Stimulated activated CD8-positive, alpha-beta memory T cell treated with anti-CD3 and anti-CD28 coated beads, Interleukin-2, amount 100 ng/mL, for 1 hour (primary cell): Measurements from ENCODE around the gene NCAM2.
"Not testable (repeated sequence)": the region's sequence is repeated elsewhere in the genome, so short reads cannot be mapped to it uniquely, and the experiment has no call there.

Experiments used
- DNase-seq, 2 donors: peaks; one replicate each; pipeline ENCODE4 v3.0.0-alpha.2; 2020; ENCODE audit warnings: low read depth in 2 of 2

The NCAM2 gene

DNA sequence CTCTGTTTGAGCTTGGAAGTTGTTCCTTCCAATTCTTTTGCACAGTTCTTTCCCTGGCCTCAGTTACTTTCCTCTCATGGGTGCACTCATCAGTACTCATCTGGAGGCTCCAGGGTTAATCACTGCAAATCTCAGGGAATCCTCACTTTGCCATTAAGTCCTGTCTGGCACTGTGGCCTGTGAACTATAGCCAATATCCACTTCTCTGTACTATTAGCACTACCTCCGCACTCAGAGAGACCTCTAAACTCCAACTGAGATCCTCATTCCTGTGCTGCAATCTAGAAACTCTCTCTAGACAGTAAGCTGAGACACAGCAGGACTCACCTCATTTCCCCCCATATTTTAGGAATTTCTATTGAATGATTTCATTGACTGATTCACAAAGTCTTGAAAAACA is 311.3 kb downstream of the NCAM2 start:
- no peak for DNase-seq

DNA sequence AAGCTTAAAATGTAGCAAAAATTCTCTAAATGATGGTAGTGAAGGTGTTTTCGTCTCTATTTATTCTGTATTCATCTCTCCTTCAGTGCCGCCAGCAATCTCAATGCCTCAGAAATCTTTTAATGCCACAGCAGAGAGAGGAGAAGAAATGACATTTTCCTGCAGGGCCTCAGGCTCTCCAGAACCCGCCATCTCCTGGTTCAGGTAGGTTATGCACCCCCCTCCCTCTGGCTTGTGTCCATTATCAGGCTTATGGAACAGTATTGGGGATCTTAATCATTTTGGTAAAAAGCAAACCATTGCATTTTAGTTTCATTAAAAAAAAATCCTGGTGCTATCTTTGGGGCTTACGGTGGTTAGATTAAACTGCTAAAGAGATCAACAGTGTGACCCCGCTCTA is 326.1 kb downstream of the NCAM2 start:
- no peak for DNase-seq

DNA sequence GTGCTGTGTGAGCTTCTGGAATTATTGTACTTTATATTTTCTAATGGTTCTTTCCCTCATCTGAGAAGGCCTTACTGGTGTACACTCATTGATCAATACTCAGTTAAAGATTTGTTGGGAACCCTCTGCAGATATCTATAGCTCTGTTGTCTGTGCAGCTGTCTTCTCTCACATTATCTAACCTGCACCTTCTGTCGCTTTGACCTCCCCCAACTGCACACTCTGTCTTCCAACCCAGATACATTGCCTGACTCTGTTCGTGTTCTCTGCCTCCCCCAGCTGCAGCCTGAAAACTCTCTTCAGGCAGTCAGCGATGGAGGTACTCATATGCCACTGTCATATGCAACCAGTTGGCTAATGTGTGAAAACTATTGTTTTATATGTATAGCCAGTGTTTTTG is 334.3 kb downstream of the NCAM2 start:
- DNase-seq: no peak

DNA sequence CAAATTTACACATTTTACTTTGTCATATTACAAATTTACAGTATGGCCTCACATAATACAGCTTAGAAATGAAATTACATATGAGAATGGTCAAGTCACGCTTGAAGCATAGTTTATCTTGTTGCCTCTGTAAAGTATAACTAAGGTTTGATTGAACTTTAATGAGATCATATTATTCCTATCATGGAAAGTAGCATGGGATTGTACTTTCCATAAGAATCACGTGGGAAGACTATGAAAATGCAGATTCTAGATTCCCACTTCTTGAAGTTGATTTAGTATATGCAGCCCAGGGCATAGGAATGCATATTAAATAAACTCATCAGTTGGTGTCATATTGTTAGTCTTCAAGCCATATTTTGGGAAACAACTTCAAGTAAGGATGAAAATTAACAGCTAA is 342.8 kb downstream of the NCAM2 start:
- DNase-seq: no peak

DNA sequence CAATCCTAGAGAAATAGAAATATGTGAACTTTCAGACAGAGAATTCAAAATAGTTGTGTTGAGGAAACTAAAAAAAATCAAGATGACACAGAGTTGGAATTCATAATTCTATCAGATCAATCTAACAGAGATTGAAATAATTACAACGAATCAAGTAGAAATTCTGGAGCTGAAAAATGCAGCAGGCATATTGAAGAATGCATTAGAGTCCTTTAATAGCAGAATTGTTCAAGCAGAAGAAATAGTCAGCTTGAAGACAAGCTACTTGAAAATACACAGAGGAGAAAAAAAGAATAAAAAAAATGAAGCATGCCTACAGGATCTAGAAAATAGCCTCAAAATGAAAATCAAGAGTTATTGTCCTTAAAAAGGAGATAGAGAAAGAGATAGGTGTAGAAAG is 347.1 kb downstream of the NCAM2 start:
- no peak for DNase-seq

DNA sequence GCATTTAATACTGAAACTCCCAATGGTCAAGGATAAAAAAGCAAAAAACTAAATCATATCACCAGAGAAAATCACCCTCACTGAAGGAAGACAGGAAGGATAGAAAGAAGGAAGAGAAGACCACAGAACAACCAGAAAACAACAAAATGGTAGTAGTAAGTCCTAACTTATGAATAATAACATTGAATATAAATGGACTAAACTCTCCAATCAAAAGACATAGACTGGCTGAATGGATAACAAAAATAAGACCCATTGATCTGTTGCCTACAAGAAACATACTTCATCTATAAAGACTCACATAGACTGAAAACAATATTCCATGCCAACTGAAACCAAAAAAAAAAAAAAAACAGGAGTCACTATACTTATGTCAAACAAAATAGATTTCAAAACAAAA is 347.7 kb downstream of the NCAM2 start:
- DNase-seq: no peak

DNA sequence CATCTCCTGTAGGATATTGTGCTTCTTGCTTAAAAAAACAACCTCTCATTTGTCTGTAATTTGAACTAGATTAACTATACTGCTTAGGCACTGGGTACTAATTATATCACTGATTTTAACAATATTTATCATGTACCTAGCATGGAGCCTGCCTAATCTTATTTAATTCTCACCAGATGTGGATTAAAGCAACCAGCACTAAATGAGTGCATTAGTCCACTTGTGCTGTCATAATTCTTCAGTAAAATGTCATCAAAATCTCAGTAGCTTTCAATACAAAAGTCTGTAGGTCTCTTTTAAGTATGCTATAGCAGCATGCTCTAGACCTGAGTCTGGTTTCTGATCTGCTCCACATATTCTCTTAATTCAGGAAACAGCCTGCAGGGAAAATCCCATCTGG is 368.1 kb downstream of the NCAM2 start:
- no peak for DNase-seq

DNA sequence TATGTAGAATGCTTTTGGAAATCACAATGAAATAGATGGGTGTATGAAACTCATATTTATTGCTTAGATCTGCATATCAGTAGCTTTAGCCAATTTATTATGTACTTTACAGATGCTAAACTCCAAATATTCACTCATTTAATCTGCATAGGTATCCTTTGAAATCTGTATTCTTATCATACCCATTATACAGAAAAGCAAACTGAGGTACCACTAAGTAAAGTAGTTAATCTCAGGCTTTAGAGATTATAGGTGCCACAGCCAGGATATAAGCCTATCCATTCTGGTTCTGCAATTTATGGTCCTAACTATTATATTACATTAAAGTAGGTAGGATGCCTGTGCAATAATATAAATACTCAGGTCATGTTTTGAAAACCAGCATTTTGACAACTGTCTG is 369.4 kb downstream of the NCAM2 start:
- DNase-seq: no peak

DNA sequence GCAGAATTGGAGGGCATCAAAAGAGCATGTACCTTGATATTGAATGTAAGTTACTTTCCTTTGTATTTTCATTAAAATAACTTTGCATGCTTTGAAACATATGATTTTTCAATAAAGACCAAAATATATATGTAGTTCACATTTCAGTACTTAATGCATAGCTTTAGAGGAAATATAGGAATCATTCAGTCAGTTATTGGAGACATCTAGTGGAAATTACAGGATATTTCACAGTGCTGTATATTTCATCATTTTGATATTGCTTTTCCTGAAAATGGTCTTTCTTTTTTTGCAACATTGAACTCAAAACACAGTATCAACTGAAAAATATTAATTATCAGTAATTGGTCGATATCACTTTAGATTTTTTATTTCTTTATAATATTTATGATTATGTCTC is 375.8 kb downstream of the NCAM2 start:
- DNase-seq: no peak

DNA sequence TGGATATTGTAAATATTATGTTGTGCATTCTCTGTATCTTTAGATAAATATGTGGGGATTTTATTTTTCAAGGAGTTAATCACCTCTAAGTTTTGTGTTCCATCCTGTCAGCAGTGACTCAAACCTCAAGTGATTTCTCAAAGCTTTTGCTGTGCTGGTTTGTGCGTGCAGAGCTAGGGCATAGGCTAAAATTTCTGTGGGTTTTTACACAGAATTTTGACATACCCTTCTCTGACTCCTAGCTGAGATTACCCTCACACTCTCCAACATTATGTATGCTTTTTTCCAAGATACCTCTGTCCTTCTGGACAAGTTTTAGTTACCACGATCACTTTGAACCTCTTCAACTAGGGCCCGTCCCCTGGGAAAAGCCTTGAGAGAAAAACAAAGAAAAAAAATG is 384.9 kb downstream of the NCAM2 start:
- no peak for DNase-seq

DNA sequence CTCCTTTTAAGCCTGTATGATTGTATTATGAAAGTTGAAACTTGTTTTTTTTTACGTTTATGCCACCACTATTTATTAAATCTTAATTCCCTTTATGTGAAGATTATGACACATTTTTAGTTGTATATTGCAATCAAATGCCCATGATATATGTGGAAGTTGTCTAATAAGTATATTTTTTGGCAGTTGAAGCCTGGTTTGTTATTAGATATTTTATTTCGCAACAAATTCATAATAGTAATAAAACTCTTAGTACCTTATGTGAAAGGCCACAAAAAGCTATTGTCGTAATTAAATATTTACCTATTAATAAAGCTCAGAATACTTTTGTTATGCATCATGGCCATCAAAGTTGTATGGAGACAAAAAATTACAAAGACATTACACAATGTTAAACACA is 386.8 kb downstream of the NCAM2 start:
- DNase-seq: no peak

DNA sequence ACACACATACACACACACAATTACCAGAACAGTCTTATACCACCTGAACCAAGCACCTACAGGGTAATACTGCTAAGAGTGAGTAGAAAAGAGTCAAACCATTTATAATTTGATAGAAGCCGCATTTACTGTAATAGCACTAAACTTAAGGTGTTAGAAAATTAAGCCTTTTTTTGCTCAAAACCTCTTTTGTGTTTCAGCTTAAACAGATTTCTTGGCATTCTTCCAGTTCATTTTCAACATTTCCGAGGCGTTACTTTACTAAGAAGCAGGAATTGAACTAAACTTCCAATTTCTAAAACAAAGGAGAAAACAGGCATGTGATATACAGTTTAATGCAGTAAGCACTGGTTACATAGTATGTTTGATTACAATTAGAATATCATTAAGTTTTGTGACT is 387.2 kb downstream of the NCAM2 start:
- DNase-seq: no peak

DNA sequence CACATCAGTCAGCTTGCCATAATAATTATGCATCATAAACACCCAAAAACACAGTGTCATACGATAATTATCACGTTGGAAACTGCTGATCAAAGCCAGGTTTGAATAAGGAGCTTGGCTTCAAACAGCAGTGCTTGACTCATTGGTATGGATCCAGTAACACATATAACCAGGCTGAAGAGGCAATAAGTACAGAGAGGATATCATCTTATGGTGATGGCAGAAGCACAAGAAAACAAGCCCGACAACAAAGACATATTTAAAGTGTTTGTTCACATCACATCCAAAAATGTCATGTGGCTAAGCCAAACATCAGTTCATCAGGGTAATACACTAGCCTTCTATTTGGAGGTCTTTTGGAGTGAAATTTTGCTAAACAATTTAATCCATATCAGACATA is 389.7 kb downstream of the NCAM2 start:
- no peak for DNase-seq

DNA sequence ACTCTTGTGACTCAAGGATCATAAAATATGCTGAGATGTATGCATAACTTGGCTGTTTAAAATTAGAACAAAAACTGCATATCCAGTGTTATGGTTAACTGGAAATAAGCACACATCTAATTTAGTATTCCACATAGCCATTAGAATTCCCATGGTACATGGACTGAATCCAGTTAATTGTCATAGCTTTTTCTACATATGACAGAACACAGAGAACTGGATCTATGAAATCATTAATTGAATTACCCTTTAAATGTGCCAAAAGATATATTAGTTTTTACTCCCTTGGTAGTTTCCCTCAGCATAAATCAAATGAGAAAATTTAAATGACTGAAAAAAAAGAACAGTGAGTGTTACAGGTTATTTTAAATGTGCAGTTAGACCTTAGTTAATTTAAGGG is 395.9 kb downstream of the NCAM2 start:
- DNase-seq: no peak

DNA sequence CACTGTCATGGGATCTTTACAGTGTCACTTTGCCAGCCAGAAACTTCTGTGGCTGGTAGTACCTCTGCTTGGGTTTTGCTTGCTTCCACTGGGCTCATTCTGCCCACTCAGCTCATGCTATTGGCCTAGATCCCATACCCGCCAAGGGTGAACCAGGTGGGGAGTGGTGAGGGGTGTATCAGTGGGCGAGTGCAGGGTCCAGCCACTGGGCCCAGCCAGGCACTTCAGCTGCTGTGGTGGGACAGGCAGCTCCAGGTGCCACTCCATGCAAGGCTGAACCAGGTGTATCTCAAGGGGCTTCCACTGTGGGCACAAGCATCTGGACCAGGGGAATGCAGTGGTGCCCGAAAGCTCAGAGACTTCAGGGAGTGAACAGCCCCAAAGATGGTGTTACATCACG is 398.2 kb downstream of the NCAM2 start:
- no peak for DNase-seq

DNA sequence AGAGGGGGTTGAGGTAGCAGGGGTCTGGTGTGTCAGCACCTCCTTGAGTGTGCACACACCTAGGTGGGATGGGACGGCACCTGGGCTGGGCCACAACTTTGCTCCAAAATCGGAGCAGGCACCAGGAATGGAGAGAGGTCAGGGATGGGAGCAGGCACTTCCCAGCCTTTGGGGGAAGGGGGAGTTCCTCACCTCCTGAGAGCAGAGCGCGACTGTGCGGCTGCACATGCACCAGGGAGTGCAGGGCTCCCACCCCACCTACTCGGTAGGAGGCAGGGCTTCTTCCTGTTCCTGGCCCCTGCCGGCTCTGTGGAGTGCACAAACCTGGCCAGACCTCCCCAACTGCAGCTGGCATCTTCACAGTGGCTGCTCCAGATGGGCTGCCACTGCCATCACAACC is 399.3 kb downstream of the NCAM2 start:
- no peak for DNase-seq

DNA sequence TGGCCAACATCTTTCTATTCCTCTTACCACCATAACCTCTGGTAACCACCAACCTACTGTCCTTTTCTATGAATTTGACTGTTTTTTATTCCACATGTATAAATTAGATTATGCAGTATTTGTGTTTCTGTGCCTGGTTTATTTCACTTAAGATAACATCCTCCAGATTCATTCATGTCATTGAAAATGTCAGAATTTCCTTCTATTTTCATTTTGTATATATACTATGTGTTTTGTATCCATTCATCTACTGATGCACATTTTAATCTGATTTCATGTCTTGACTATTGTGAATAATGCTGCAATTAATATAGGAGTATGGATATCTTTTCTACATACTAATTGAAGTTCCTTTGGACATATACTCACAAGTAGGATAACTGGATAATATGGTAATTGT is 403.2 kb downstream of the NCAM2 start:
- DNase-seq: no peak

DNA sequence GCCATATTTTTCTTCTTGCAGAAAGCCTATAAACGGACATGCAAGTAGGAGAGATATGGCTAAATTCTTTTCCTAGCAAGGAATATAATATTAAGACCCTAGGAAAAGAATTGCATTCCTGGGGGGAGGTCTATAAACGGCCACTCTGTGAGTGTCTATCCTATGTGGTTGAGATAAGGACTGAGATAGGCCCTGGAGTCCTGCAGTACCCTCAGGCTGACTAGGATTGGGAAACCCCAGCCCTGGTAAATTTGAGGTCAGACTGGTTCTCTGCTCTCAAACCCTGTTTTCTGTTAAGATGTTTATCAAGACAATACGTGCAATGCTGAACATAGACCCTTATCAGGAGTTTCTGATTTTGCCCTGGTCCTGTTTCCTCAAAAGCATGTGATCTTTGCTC is 404.0 kb downstream of the NCAM2 start:
- not testable (repeated sequence) for DNase-seq

DNA sequence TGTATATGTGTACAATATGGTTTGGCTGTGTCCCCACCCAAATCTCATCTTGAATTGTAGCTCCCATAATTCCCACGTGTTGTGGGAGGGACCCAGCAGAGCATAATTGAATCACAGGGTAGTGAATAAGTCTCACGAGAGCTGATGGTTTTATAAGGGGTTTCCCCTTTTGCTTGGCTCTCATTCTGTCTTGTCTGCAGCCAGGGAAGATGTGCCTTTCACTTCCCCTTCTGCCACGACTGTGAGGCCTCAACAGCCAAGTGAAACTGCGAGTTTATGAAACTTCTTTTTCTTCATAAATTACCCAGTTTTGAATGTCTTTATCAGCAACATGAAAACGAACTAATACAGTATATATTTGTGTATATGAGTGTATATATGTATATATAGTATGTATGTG is 406.1 kb downstream of the NCAM2 start:
- not testable (repeated sequence) for DNase-seq

DNA sequence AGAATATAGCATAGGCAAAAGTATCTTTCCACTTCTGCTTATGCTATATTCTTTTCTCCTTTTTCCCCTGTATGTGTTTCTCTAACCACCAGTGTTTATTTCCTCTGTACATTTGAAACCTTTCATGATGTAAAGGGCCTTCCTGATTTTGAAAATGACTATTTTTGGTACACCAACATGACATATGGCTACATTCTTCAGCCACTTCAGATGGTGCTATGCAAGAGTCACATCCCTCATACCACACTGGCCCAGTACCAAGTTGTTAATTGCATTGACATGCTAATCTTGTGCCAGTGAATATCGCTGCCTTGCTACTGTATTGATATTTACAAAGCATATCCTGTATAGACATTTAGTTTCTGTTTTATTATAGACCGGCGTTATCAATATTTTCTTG is 408.7 kb downstream of the NCAM2 start:
- no peak for DNase-seq

DNA sequence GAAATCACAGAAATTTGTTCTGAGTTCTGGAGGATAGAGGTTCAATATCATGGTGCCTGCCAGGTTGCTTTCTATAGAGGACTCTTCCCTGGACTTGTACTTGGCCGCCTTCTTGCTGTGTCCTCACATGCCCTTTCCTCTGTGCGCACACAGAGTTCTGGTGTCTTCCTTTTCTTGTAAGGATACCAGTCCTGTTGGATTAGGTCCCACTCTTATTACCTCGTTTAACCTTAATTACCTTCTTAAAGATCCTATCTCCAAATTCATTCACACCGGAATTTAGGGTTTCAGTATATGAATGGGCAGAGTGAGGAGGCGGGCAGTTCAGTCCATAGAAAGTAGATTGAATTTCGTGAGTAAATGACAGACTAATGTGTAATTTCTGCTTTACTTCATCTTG is 413.9 kb downstream of the NCAM2 start:
- no peak for DNase-seq

DNA sequence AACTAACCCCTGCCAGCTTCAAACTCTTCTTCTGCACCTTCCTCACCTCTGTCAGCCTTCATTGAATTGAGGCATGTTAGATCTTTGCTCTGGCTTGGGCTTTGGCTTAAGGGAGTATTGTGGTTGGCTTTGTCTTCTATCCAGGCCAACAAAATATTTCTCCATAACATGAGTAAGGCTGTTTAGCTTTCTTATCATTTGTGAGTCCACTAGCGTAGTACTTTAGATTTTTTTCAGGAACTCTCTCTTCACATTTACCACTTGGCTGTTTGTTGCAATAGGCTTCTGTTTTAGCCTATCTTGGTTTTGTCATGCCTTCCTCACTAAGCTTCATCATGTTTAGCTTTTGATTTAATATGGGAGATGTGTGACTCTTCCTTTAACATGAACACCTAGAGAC is 417.5 kb downstream of the NCAM2 start:
- no peak for DNase-seq

DNA sequence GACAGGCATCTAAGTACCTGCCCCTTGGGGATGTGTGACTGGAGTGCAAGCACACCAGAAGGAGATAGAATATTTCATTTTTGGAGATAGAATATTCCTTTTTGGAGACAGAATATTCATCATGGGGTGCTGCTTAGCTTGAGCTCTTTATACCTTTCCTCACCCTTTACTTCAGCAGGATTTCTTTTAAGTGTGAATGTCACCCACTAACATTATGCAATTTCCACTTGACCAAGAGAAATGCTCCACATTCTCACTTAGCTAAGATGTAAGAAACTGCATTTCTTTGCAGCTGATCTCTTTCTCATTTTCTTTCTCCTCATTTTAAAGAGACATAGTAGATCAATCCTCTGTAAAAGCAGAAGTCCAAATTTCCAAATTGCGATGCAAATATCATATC is 436.7 kb downstream of the NCAM2 start:
- no peak for DNase-seq

DNA sequence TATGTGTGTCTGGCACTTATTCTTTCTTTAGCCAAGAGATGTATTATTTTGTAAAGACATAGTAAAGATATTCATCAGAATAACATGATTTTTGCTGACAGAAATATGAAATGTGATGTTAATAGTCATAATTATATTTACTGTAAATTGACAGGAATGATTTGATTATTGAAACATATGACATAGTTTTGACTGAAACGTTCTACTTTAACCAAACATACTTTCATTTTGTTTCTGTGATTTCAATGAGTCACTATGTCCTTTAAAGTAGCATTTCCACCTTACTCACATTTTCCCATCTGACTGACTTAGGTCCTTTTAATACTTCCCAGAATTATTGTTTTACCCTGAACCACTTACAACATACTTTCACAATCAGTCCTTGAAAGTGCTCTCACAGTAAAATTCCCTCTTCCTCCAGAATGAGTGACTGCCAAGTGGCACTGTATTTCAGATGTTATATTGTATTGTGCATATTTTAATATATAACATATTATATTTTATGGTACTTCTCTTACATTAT is 437.9 kb downstream of the NCAM2 start:
- DNase-seq: no peak

DNA sequence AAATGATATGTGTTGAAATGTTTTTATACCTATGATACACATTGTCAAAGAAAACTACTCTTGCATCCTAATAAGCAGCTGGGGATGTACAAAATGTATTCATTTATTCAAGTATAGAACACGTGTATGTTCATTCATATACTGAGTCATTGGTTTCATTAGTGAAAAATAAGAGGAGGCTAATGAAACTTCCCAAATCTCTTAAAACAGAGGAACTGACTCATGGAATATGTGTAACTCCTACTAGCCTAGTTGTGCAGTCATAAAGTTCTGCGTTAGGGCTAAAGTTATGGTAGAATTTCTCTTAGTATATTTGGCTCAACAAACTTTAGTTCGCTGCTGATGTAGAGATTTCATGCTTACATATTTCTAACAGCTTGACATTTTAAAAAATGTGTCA is 441.6 kb downstream of the NCAM2 start:
- no peak for DNase-seq
